GM23338 (cell line): ENCODE measurements around the gene ARAF. TPM values are rescaled to one million over a fixed set of nuclear protein-coding genes. Genes with fewer than 3 reads are reported as not detected.

ENCODE experiments used
- ATAC-seq: fragments of 200-7000 bp; cut with Tn5 transposase; 3 replicates; pipeline ENCODE4 v1.9.1; 2020
- DNase-seq: peaks from one replicate; pipeline ENCODE4 v3.0.0-alpha.2; 2015; ENCODE audit warnings: low spot score
- H2AFZ ChIP-seq: fragments of 200-600 bp; sonication (generic); 2 replicates; pipeline ENCODE4 v1.8.0; 2016; ENCODE audit warnings: antibody characterized with exemption, mild to moderate bottlenecking, moderate library complexity
- H3F3A ChIP-seq: fragments of 200-600 bp; sonication (generic); replicated peaks from 2 replicates; pipeline ENCODE4 v1.8.0; 2017; ENCODE audit warnings: antibody characterized with exemption, mixed run types, low read depth
- H3K27ac ChIP-seq: fragments of 200-600 bp; sonication (generic); 2 replicates; pipeline ENCODE4 v1.6.1; 2016; ENCODE audit warnings: low read depth
- H3K27me3 ChIP-seq: fragments of 200-600 bp; sonication (generic); 2 replicates; pipeline ENCODE4 v1.8.0; 2016; ENCODE audit warnings: mild to moderate bottlenecking, mixed run types, moderate library complexity; ENCODE audit not compliant: insufficient read depth
- H3K36me3 ChIP-seq: fragments of 200-600 bp; sonication (generic); 2 replicates; pipeline ENCODE4 v1.8.0; 2016; ENCODE audit warnings: mild to moderate bottlenecking; ENCODE audit not compliant: insufficient read depth
- H3K4me1 ChIP-seq: fragments of 200-600 bp; sonication (generic); 2 replicates; pipeline ENCODE4 v1.8.0; 2016; ENCODE audit warnings: mild to moderate bottlenecking, moderate library complexity; ENCODE audit not compliant: insufficient read depth
- H3K4me2 ChIP-seq: fragments of 200-600 bp; sonication (generic); 2 replicates; pipeline ENCODE4 v1.7.1; 2017; ENCODE audit warnings: mixed run types
- H3K4me3 ChIP-seq: fragments of 200-600 bp; sonication (generic); 2 replicates; pipeline ENCODE4 v1.6.1; 2016; ENCODE audit warnings: mixed run types
- H3K79me2 ChIP-seq: fragments of 200-600 bp; sonication (generic); replicated peaks from 2 replicates; pipeline ENCODE4 v1.8.0; 2017; ENCODE audit warnings: mild to moderate bottlenecking; ENCODE audit not compliant: insufficient read depth
- H3K9me2 ChIP-seq: fragments of 200-600 bp; sonication (generic); 2 replicates; pipeline ENCODE4 v1.8.0; 2017; ENCODE audit not compliant: insufficient read depth
- H4K20me1 ChIP-seq: fragments of 200-600 bp; sonication (generic); replicated peaks from 2 replicates; pipeline ENCODE4 v1.8.0; 2017; ENCODE audit warnings: mild to moderate bottlenecking; ENCODE audit not compliant: insufficient read depth
- H3K27ac Mint-ChIP-seq: 2 replicates; pipeline ENCODE4 v1.8.0; 2020; ENCODE audit warnings: inconsistent platforms, mild to moderate bottlenecking, moderate library complexity, mixed read lengths
- H3K27me3 Mint-ChIP-seq: 3 replicates; pipeline ENCODE4 v1.8.0; 2022; ENCODE audit warnings: low read depth, mild to moderate bottlenecking, moderate library complexity, mixed read lengths, inconsistent platforms; ENCODE audit not compliant: insufficient read depth, poor library complexity
- H3K36me3 Mint-ChIP-seq: 3 replicates; pipeline ENCODE4 v1.8.0; 2021; ENCODE audit warnings: low read depth, mild to moderate bottlenecking, inconsistent platforms, moderate library complexity, mixed read lengths
- H3K4me1 Mint-ChIP-seq: 3 replicates; pipeline ENCODE4 v1.8.0; 2020; ENCODE audit warnings: mild to moderate bottlenecking, inconsistent platforms, mixed read lengths
- H3K4me3 Mint-ChIP-seq: 3 replicates; pipeline ENCODE4 v1.8.0; 2021; ENCODE audit warnings: moderate library complexity, mild to moderate bottlenecking, inconsistent platforms, mixed read lengths
- H3K9me3 Mint-ChIP-seq: 3 replicates; pipeline ENCODE4 v1.8.0; 2020; ENCODE audit warnings: moderate library complexity, mild to moderate bottlenecking, inconsistent platforms, mixed read lengths
- CREB1 ChIP-seq: fragments of 250-450 bp; sonication (Bioruptor Pico); IDR thresholded peaks from 2 replicates; pipeline ENCODE4 v1.5.0; 2020; ENCODE audit warnings: low read depth, mild to moderate bottlenecking, moderate library complexity
- EZH2 ChIP-seq: fragments of 200-600 bp; sonication (generic); IDR thresholded peaks from one replicate; pipeline ENCODE4 v1.8.0; 2017; ENCODE audit warnings: antibody characterized with exemption, mild to moderate bottlenecking, low read depth; ENCODE audit not compliant: unreplicated experiment
- EZH2phosphoT487 ChIP-seq: fragments of 200-600 bp; sonication (generic); IDR thresholded peaks from one replicate; pipeline ENCODE4 v1.8.1; 2018; ENCODE audit warnings: antibody characterized with exemption; ENCODE audit not compliant: unreplicated experiment
- JUNB ChIP-seq: IDR thresholded peaks from one replicate; pipeline ENCODE4 v1.6.1; 2016; ENCODE audit warnings: antibody characterized with exemption; ENCODE audit not compliant: unreplicated experiment
- polyA plus RNA-seq: library from polyadenylated mRNA; unstranded; fragments of >200 nt; fragmentation: Nextera tagmentation; extraction: Ambion mirVana; gene quantifications from 2 replicates; pipeline ENCODE4 v1.2.1, GENCODE V29; 2016
- total RNA-seq: library from RNA; depleted of rRNA; stranded (reverse); fragments of >200 nt; shearing (Covaris generic); gene quantifications from 2 replicates; pipeline ENCODE4 v1.2.3, GENCODE V29; 2014
- TF ChIP-seq, protein P1 (sequence below): fragments of 250-450 bp; sonication (Bioruptor Pico); IDR thresholded peaks from 2 replicates; pipeline ENCODE4 v1.5.0; 2020; ENCODE audit warnings: mild to moderate bottlenecking, moderate library complexity

Gene ARAF
- total and polyA plus RNA-seq, 2 experiments from 2014 or later: 28.2 to 43.9 TPM

DNA sequence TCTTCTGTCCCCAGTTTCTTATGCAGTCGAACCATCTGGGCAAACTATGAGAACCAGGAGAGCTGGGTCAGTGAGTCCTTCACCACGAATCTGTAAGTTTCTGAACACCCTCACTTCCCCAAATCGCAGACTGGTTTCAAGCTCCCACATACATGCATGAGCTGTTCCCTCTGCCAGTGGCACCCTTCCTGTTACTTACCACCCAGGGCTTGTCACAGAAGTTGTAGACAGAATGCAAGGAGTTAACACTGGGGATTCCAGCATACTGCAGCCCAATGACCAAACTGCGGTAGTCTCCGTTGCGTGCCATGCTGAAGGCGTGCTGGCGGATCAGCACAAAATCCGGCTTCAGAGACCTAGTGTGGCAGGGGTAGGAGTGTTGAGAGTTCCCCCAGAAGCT is 44.0 kb downstream of the ARAF start (continued):
- TF ChIP-seq EZH2 (no peak), JUNB (no peak)

DNA sequence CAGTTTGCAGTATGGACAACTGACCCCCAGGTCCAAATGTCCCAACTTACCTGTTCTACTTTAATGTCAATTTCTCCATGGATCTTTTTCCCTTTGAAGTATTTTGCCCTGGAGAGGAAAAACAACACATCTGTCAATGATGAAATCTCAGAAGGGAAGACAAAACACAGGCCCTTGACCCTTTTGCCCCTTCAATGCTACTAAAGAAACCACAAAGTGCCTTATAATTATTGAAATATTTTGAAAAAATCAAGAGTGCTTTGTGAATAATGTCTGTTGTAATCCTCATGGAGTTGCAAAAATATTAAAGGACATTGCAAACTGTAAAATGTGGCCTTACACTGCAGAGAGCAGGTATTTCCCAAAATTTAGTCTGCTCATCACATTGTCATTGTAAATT is 46.1 kb downstream of the ARAF start:
- no peak for DNase-seq
- H3K4me1 ChIP-seq: no peaks in the 10 kb centered on the region
- no peak overlapping the region for H3K27ac Mint-ChIP-seq
- no peaks in the 10 kb centered on the region for H3K27me3 ChIP-seq
- H3K4me3 Mint-ChIP-seq: no peak overlapping the region
- peaks cover 13% of the 10 kb centered on the region; the same call in 2 of the 3 replicates for H3K36me3 Mint-ChIP-seq
- peaks cover 17% of the 10 kb centered on the region for H3K4me1 Mint-ChIP-seq
- no peak overlapping the region for H3K4me3 ChIP-seq
- no peak overlapping the region for H3K4me2 ChIP-seq
- no peak overlapping the region for H2AFZ ChIP-seq
- H3K36me3 ChIP-seq: no peaks in the 10 kb centered on the region
- no peaks in the 10 kb centered on the region for H3K9me2 ChIP-seq
- H3F3A ChIP-seq: no peaks in the 10 kb centered on the region
- no peaks in the 10 kb centered on the region for H3K9me3 Mint-ChIP-seq
- H3K79me2 ChIP-seq: no peaks in the 10 kb centered on the region
- H3K27ac ChIP-seq: 0 out of 2 replicates have a peak overlapping the region, but pooled peaks have one; percentile 14
- H4K20me1 ChIP-seq: no peaks in the 10 kb centered on the region
- no peak for ATAC-seq
- H3K27me3 Mint-ChIP-seq: peaks cover 4% of the 10 kb centered on the region
- TF ChIP-seq CREB1 (CRISPR knock-in tag) (no peak), EZH2phosphoT487 (no peak)
- TF ChIP-seq, protein P1, sequence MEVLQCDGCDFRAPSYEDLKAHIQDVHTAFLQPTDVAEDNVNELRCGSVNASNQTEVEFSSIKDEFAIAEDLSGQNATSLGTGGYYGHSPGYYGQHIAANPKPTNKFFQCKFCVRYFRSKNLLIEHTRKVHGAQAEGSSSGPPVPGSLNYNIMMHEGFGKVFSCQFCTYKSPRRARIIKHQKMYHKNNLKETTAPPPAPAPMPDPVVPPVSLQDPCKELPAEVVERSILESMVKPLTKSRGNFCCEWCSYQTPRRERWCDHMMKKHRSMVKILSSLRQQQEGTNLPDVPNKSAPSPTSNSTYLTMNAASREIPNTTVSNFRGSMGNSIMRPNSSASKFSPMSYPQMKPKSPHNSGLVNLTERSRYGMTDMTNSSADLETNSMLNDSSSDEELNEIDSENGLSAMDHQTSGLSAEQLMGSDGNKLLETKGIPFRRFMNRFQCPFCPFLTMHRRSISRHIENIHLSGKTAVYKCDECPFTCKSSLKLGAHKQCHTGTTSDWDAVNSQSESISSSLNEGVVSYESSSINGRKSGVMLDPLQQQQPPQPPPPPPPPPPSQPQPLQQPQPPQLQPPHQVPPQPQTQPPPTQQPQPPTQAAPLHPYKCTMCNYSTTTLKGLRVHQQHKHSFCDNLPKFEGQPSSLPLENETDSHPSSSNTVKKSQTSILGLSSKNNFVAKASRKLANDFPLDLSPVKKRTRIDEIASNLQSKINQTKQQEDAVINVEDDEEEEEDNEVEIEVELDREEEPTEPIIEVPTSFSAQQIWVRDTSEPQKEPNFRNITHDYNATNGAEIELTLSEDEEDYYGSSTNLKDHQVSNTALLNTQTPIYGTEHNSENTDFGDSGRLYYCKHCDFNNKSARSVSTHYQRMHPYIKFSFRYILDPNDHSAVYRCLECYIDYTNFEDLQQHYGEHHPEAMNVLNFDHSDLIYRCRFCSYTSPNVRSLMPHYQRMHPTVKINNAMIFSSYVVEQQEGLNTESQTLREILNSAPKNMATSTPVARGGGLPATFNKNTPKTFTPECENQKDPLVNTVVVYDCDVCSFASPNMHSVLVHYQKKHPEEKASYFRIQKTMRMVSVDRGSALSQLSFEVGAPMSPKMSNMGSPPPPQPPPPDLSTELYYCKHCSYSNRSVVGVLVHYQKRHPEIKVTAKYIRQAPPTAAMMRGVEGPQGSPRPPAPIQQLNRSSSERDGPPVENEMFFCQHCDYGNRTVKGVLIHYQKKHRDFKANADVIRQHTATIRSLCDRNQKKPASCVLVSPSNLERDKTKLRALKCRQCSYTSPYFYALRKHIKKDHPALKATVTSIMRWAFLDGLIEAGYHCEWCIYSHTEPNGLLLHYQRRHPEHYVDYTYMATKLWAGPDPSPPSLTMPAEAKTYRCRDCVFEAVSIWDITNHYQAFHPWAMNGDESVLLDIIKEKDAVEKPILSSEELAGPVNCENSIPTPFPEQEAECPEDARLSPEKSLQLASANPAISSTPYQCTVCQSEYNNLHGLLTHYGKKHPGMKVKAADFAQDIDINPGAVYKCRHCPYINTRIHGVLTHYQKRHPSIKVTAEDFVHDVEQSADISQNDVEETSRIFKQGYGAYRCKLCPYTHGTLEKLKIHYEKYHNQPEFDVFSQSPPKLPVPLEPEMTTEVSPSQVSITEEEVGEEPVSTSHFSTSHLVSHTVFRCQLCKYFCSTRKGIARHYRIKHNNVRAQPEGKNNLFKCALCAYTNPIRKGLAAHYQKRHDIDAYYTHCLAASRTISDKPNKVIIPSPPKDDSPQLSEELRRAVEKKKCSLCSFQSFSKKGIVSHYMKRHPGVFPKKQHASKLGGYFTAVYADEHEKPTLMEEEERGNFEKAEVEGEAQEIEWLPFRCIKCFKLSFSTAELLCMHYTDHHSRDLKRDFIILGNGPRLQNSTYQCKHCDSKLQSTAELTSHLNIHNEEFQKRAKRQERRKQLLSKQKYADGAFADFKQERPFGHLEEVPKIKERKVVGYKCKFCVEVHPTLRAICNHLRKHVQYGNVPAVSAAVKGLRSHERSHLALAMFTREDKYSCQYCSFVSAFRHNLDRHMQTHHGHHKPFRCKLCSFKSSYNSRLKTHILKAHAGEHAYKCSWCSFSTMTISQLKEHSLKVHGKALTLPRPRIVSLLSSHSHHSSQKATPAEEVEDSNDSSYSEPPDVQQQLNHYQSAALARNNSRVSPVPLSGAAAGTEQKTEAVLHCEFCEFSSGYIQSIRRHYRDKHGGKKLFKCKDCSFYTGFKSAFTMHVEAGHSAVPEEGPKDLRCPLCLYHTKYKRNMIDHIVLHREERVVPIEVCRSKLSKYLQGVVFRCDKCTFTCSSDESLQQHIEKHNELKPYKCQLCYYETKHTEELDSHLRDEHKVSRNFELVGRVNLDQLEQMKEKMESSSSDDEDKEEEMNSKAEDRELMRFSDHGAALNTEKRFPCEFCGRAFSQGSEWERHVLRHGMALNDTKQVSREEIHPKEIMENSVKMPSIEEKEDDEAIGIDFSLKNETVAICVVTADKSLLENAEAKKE (CRISPR knock-in tag): no peak
